ENCODE results near the gene TMEM119.

DNA sequence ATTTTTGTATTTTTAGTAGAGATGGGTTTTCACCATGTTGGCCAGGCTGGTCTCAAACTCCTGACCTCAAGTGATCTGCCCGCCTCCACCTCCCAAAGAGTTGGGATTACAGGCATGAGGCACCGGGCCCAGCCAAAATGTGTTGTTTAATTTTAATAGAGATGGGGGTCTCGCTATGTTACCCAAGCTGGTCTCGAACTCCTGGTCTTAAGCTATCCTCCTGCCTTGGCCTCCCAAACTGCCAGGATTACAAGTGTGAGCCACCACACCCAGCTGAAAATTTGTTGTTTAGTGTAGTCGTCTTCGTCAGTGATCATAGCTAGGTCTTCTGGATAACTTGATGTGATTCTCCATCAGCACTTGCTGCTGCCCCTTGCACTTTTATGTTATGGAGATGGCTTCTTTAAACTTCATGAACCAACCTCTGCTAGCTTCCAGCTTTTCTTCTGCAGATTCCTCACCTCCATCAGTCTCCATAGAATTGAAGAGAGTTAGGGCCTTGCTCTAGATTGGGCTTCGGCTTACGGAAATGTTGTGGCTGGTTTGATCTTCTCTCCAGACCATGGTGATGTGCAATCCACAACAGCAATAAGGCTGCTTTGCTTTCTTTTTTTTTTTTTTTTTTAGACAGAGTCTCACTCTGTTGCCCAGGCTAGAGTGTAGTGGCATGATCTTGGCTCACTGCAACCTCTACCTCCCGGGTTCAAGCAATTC, 22.5 kb downstream of the TMEM119 start:
- no peak for TF ChIP-seq CTCF (IDR thresholded peaks at IDR 0.05)
- no peak for TF ChIP-seq POLR2AphosphoS5 (IDR thresholded peaks at IDR 0.05)
- TF ChIP-seq POLR2A (IDR thresholded peaks at IDR 0.05) = no peak
- TF ChIP-seq EP300 (IDR thresholded peaks at IDR 0.05) = no peak
